ENCODE results near the gene PRDM2.

Gene PRDM2

GRCh38 chr1:13869172-13869797 is 169.3 kb downstream of the PRDM2 start:
- DNase-seq: no peak

- DNase-seq: no peak
Observed at GRCh38 chr1:13871413-13871812, 171.4 kb downstream of the PRDM2 start.

GRCh38 chr1:13871886-13872285 is 171.9 kb downstream of the PRDM2 start:
- DNase-seq: no peak

- no peak for DNase-seq
Observed at GRCh38 chr1:13873032-13873431, 173.0 kb downstream of the PRDM2 start.
